Activated CD8-positive, alpha-beta T cell treated with anti-CD3 and anti-CD28 coated beads for 36 hours (primary cell): Measurements from ENCODE around the gene CCT5. TPM values are rescaled to one million over a fixed set of nuclear protein-coding genes. Genes with fewer than 3 reads are reported as not detected.

Experiments used
- ATAC-seq: fragments of 200-7000 bp; cut with Tn5 transposase; one replicate; pipeline ENCODE4 v1.10.0; 2021; ENCODE audit warnings: mild to moderate bottlenecking, moderate library complexity
- CTCF ChIA-PET: fragments of 350-600 bp; sonication (Branson Sonifier 250); formaldehyde crosslinking; loops from one replicate; lab custom pipeline; 2021; ENCODE audit warnings: antibody characterized with exemption; lab: Charles Lee
- POLR2A ChIA-PET: fragments of 350-600 bp; sonication (Branson Sonifier 250); formaldehyde crosslinking; loops from one replicate; lab custom pipeline; 2021; ENCODE audit warnings: antibody characterized with exemption; lab: Charles Lee
- DNase-seq: peaks from one replicate; pipeline ENCODE4 v3.0.0-alpha.2; 2020
- H3K27ac Mint-ChIP-seq: one replicate; pipeline ENCODE4 v1.8.0; 2021; ENCODE audit warnings: mild to moderate bottlenecking, mixed read lengths
- H3K27me3 Mint-ChIP-seq: one replicate; pipeline ENCODE4 v1.8.0; 2021; ENCODE audit warnings: mixed read lengths
- H3K36me3 Mint-ChIP-seq: one replicate; pipeline ENCODE4 v1.8.0; 2021; ENCODE audit warnings: low read depth, mixed read lengths
- H3K4me1 Mint-ChIP-seq: one replicate; pipeline ENCODE4 v1.8.0; 2021; ENCODE audit warnings: low read depth, mixed read lengths
- H3K4me3 Mint-ChIP-seq: one replicate; pipeline ENCODE4 v1.8.0; 2021; ENCODE audit warnings: mild to moderate bottlenecking, moderate library complexity, mixed read lengths
- H3K9me3 Mint-ChIP-seq: one replicate; pipeline ENCODE4 v1.8.0; 2021; ENCODE audit warnings: mixed read lengths
- CTCF ChIP-seq: fragments of 200-600 bp; IDR thresholded peaks from one replicate; pipeline ENCODE4 v1.8.0; 2022; ENCODE audit warnings: antibody characterized with exemption, mild to moderate bottlenecking
- intact Hi-C: fragments of 100-400 bp; cut with micrococcal nuclease; formaldehyde crosslinking; loops from one replicate; pipeline ENCODE4 v1.10.0; 2022
- total RNA-seq, 2 experiments: library from RNA; stranded (reverse); gene quantifications; one replicate each; pipeline ENCODE4 v1.2.3, GENCODE V29; 2021

CCT5 gene
- total RNA-seq, 2 experiments from 2014 or later = 461 to 481 TPM

- peak overlapping the region; percentile 37 for H3K27ac Mint-ChIP-seq
- ChIA-PET POLR2A (interaction anchor here (0.7 to 2.4 kb wide), 5 partner anchors 10 to 1095 kb away, joined by 3 to 11 read pairs (median 4); partner anchors contain the start of genes ATPSCKMT, CCT5 and MARCHF6), CTCF (interaction anchor here (1.0 to 1.6 kb wide), 3 partner anchors 14 to 159 kb away, joined by 3 to 6 read pairs (median 4); no protein-coding TSS in a partner anchor)
- H3K36me3 Mint-ChIP-seq = peaks cover 41% of the 10 kb centered on the region
- H3K27me3 Mint-ChIP-seq = no peaks in the 10 kb centered on the region
- intact Hi-C loops = no loop called here
- ATAC-seq (no peak), DNase-seq (no peak)
- peaks cover 2% of the 10 kb centered on the region for H3K4me1 Mint-ChIP-seq
- H3K9me3 Mint-ChIP-seq = no peaks in the 10 kb centered on the region
- no peak for TF ChIP-seq CTCF
- H3K4me3 Mint-ChIP-seq = no peak overlapping the region
Measured at GRCh38 chr5:10265245-10266109, 15.4 kb downstream of the CCT5 start.

DNA sequence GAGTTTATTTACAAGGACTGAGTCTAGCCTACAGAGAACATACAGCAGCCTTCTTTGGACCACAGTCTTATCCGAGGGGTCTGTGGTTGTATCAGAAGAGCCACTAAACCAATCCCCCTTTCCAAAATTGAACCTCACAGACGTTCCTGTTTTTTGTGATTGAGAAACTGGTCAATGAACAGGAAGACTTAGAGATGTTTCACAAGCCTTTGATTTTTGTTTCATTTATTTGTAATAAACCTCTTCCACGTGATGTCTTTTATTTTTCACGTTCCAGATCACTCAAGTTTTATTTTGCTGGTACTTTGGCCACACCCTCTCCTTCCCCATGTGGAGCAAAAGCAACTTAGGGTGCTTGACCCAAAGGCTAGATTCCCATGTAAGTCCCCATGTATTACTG is 16.1 kb downstream of the CCT5 start:
- ChIA-PET POLR2A (interaction anchor here (1.0 to 1.7 kb wide), 3 partner anchors 11 to 87 kb away, joined by 3 to 11 read pairs (median 4); partner anchors contain the start of genes ATPSCKMT, CCT5 and MARCHF6), CTCF (interaction anchor here (1.0 to 1.6 kb wide), 2 partner anchors 13 to 158 kb away, joined by 3 to 4 read pairs; no protein-coding TSS in a partner anchor)
- no peak overlapping the region for H3K27ac Mint-ChIP-seq
- TF ChIP-seq CTCF = no peak
- intact Hi-C loops = no loop called here
- H3K9me3 Mint-ChIP-seq = no peaks in the 10 kb centered on the region
- DNase-seq = no peak
- no peak overlapping the region for H3K4me3 Mint-ChIP-seq
- peaks cover 36% of the 10 kb centered on the region for H3K36me3 Mint-ChIP-seq
- H3K4me1 Mint-ChIP-seq = peaks cover 2% of the 10 kb centered on the region
- ATAC-seq = no peak
- H3K27me3 Mint-ChIP-seq = no peaks in the 10 kb centered on the region

DNA sequence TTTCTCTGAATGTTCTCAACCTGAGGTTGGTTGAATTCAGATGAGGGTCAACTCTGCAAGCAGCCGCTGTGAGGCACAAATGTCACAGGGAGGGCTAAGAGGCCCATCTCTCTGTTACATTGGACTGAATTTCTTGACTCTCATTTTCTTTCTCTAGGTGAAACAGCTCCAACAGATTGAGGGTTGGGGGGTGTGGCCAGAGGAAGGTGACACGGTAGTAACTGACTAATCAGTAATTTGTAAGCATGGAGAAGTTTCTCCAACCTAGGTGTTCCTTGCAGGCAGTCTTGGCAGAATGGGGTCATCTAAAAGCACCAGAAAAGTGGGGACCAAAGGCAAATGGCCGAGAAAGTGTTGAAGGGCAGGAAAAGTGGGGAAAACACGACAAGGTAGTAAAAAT is 16.8 kb downstream of the CCT5 start:
- intact Hi-C loops = no loop called here
- no peak for DNase-seq
- no peak for ATAC-seq
- no peaks in the 10 kb centered on the region for H3K9me3 Mint-ChIP-seq
- peaks cover 31% of the 10 kb centered on the region for H3K36me3 Mint-ChIP-seq
- no peaks in the 10 kb centered on the region for H3K27me3 Mint-ChIP-seq
- no peak overlapping the region for H3K27ac Mint-ChIP-seq
- peaks cover 2% of the 10 kb centered on the region for H3K4me1 Mint-ChIP-seq
- ChIA-PET CTCF (no interaction called here), POLR2A (no interaction called here)
- H3K4me3 Mint-ChIP-seq = no peak overlapping the region
- TF ChIP-seq CTCF = no peak

GRCh38 chr5:10268100-10268499 is 18.0 kb downstream of the CCT5 start:
- CTCF ChIA-PET = no interaction called here

More at GRCh38 chr5:10268100-10268499, 18.0 kb downstream of the CCT5 start:
- Mint-ChIP-seq H3K27ac (no peak overlapping the region), H3K4me1 (peaks cover 5% of the 10 kb centered on the region), H3K4me3 (no peak overlapping the region), H3K9me3 (no peaks in the 10 kb centered on the region), H3K36me3 (peaks cover 22% of the 10 kb centered on the region), H3K27me3 (peaks cover 4% of the 10 kb centered on the region)
- POLR2A ChIA-PET = interaction anchor here (1.6 kb wide), 1 partner anchor 17 kb away, joined by 5 read pairs; no protein-coding TSS in a partner anchor
- intact Hi-C loops = no loop called here
- DNase-seq = no peak
- TF ChIP-seq CTCF = no peak
- no peak for ATAC-seq
